OCI-LY7 (cell line): ENCODE measurements around the gene ATP6V0E2. TPM values are rescaled to one million over a fixed set of nuclear protein-coding genes. Genes with fewer than 3 reads are reported as not detected.
A peak's percentile ranks its signal among the peaks of the same experiment; 100 is the strongest.

ENCODE experiments used
- BruUV-seq: library from RNA; stranded (reverse); fragments of 400-500 nt; replicated peaks from 2 replicates; lab custom pipeline; 2021; lab: Mats Ljungman, UMichigan
- CTCF ChIA-PET: fragments of 300-600 bp; sonication (Branson Sonifier 250); formaldehyde crosslinking; loops from one replicate; lab custom pipeline; 2022; ENCODE audit warnings: antibody characterized with exemption; ENCODE audit not compliant: unreplicated experiment; lab: Charles Lee
- POLR2A ChIA-PET: fragments of 300-600 bp; sonication (Branson Sonifier 250); formaldehyde crosslinking; loops from one replicate; lab custom pipeline; 2022; ENCODE audit warnings: antibody characterized with exemption; lab: Charles Lee
- DNase-seq: peaks from one replicate; pipeline ENCODE4 v3.0.0-alpha.2; 2015; ENCODE audit warnings: low spot score
- H2AFZ ChIP-seq: fragments of 200-600 bp; sonication (generic), shearing (Covaris generic); 2 replicates; pipeline ENCODE4 v1.6.1; 2014; ENCODE audit warnings: mild to moderate bottlenecking, antibody characterized with exemption, low read length, moderate library complexity
- H3K27ac ChIP-seq: fragments of 200-600 bp; sonication (generic); 2 replicates; pipeline ENCODE4 v1.5.1; 2014; ENCODE audit warnings: mixed run types, low read depth, mild to moderate bottlenecking, moderate library complexity, low read length, inconsistent platforms; ENCODE audit not compliant: poor library complexity, severe bottlenecking
- H3K36me3 ChIP-seq: fragments of 200-600 bp; sonication (generic); 2 replicates; pipeline ENCODE4 v1.6.1; 2014; ENCODE audit warnings: mild to moderate bottlenecking, antibody characterized with exemption, low read length, moderate library complexity, mixed read lengths; ENCODE audit not compliant: insufficient read depth
- H3K4me1 ChIP-seq: fragments of 200-600 bp; sonication (generic); 2 replicates; pipeline ENCODE4 v1.5.1; 2014; ENCODE audit warnings: mild to moderate bottlenecking, low read length; ENCODE audit not compliant: insufficient read depth, poor library complexity, severe bottlenecking
- H3K4me2 ChIP-seq: fragments of 200-600 bp; sonication (generic); 2 replicates; pipeline ENCODE4 v1.6.1; 2014; ENCODE audit warnings: mild to moderate bottlenecking, low read length
- H3K4me3 ChIP-seq: fragments of 200-600 bp; sonication (generic); 2 replicates; pipeline ENCODE4 v1.5.1; 2014; ENCODE audit warnings: mild to moderate bottlenecking, low read depth, low read length; ENCODE audit not compliant: poor library complexity, severe bottlenecking
- H3K79me2 ChIP-seq: fragments of 200-600 bp; sonication (generic); 2 replicates; pipeline ENCODE4 v1.6.1; 2016; ENCODE audit warnings: low read depth, mild to moderate bottlenecking, low read length, moderate library complexity, mixed read lengths; ENCODE audit not compliant: insufficient read depth
- H3K9me2 ChIP-seq: fragments of 200-600 bp; sonication (generic); 2 replicates; pipeline ENCODE4 v1.6.1; 2016; ENCODE audit warnings: mild to moderate bottlenecking, low read length, mixed read lengths; ENCODE audit not compliant: insufficient read depth
- H3K9me3 ChIP-seq: fragments of 200-600 bp; sonication (generic); 2 replicates; pipeline ENCODE4 v1.6.1; 2014; ENCODE audit warnings: mild to moderate bottlenecking, mixed run types, low read length, mixed read lengths
- H4K20me1 ChIP-seq: fragments of 200-600 bp; sonication (generic); 2 replicates; pipeline ENCODE4 v1.6.1; 2014; ENCODE audit warnings: mild to moderate bottlenecking, antibody characterized with exemption, low read length, moderate library complexity, mixed read lengths; ENCODE audit not compliant: insufficient read depth
- EZH2phosphoT487 ChIP-seq: fragments of 200-600 bp; sonication (generic); IDR thresholded peaks from 2 replicates; pipeline ENCODE4 v1.6.1; 2018; ENCODE audit warnings: low read depth, borderline replicate concordance, mild to moderate bottlenecking, mixed run types, antibody characterized with exemption, low read length, moderate library complexity, mixed read lengths
- intact Hi-C: fragments of 100-400 bp; cut with micrococcal nuclease; formaldehyde crosslinking; loops from one replicate; pipeline ENCODE4 v1.10.0; 2022; ENCODE audit not compliant: unreplicated experiment
- total RNA-seq, 2 experiments: library from RNA; depleted of rRNA in 1 of 2; stranded (reverse); fragments of >200 nt in 1 of 2; shearing (Covaris generic) in 1 of 2; gene quantifications; 2 replicates each; pipeline ENCODE4 v1.2.3, GENCODE V29; 2014 to 2022
- TF ChIP-seq, protein P1 (sequence below): fragments of 200-600 bp; sonication (generic); conservative IDR thresholded peaks from 2 replicates; pipeline ENCODE4 v1.5.1; 2014; ENCODE audit warnings: mild to moderate bottlenecking, antibody characterized with exemption, low read length, moderate library complexity, mixed read lengths

ATP6V0E2 gene
- total RNA-seq, 2 experiments from 2014 or later: 38.6 to 48.1 TPM

DNA sequence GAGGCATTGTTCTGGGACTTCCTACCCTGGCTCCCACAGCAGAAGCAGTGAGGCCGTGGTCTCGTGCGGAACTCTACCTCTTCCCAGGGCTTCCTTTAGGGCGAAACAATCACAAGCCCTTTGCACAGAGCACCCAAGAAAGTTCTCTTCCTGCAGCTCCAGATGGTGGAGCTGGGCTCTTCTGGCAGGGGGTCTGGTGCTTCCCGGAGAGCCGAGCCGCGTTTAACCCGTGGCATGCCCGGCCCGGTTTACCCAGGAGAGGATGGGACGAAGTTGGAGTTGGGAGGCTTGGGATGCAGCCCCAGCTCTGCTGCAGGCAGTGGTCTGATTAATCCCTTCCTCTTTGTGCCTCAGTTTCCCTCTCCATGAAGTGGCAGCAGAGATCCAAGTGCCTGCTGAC, 9.0 kb upstream of the ATP6V0E2 start:
- intact Hi-C loops: loop anchor here (10.0 kb wide), 1 partner anchor 510 kb away; the partner anchor contains the start of gene ZNF775
- H2AFZ ChIP-seq: no peak overlapping the region; the same call in 1 of the 2 replicates
- no peak for DNase-seq
- no peaks in the 10 kb centered on the region for H3K9me3 ChIP-seq
- no peaks in the 10 kb centered on the region for H3K9me2 ChIP-seq
- TF ChIP-seq, protein P1, sequence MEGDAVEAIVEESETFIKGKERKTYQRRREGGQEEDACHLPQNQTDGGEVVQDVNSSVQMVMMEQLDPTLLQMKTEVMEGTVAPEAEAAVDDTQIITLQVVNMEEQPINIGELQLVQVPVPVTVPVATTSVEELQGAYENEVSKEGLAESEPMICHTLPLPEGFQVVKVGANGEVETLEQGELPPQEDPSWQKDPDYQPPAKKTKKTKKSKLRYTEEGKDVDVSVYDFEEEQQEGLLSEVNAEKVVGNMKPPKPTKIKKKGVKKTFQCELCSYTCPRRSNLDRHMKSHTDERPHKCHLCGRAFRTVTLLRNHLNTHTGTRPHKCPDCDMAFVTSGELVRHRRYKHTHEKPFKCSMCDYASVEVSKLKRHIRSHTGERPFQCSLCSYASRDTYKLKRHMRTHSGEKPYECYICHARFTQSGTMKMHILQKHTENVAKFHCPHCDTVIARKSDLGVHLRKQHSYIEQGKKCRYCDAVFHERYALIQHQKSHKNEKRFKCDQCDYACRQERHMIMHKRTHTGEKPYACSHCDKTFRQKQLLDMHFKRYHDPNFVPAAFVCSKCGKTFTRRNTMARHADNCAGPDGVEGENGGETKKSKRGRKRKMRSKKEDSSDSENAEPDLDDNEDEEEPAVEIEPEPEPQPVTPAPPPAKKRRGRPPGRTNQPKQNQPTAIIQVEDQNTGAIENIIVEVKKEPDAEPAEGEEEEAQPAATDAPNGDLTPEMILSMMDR: no peak
- no peak for TF ChIP-seq EZH2phosphoT487
- H4K20me1 ChIP-seq: no peaks in the 10 kb centered on the region
- H3K4me3 ChIP-seq: no peak overlapping the region
- no peak overlapping the region for H3K27ac ChIP-seq
- ChIA-PET POLR2A (interaction anchor here (0.9 to 1.0 kb wide), 2 partner anchors 18 to 24 kb away, joined by 3 read pairs; no protein-coding TSS in a partner anchor), CTCF (no interaction called here)
- H3K4me1 ChIP-seq: peaks cover 38% of the 10 kb centered on the region
- no peak overlapping the region for H3K4me2 ChIP-seq
- no peaks in the 10 kb centered on the region for H3K36me3 ChIP-seq
- no TSS peak for BruUV-seq
- H3K79me2 ChIP-seq: no peaks in the 10 kb centered on the region

DNA sequence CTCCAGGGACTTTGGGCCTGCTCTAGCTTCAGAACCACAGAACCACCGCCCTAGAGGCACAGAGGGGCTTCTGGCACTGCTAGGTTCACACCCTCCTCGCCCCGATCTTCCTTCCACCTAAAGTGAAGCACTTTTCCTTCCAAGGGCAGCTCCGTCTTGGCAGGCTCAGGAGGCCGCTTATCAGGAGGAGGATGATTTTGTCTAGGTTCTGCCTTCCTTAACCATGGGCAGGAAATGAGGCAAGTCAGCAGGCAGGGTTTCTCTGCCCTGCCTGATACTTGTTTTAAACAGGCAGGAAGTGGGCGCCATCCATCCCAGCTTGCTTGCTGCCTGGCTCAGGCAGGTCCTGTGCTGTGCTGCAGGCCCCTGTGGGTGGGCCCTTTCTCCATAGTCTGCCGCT, 8.3 kb upstream of the ATP6V0E2 start:
- no TSS peak for BruUV-seq
- Histone ChIP-seq H2AFZ (peak overlapping the region; percentile 83), H3K27ac (peak overlapping the region; percentile 41), H3K4me2 (peak overlapping the region; percentile 43), H3K4me3 (no peak overlapping the region), H4K20me1 (no peaks in the 10 kb centered on the region), H3K36me3 (no peaks in the 10 kb centered on the region), H3K9me3 (no peaks in the 10 kb centered on the region), H3K9me2 (no peaks in the 10 kb centered on the region), H3K4me1 (peaks cover 44% of the 10 kb centered on the region), H3K79me2 (no peaks in the 10 kb centered on the region)
- peak; percentile 75 for DNase-seq
- CTCF ChIA-PET: no interaction called here
- intact Hi-C loops: loop anchor here (10.0 kb wide), 1 partner anchor 509 kb away; the partner anchor contains the start of gene ZNF775
- POLR2A ChIA-PET: interaction anchor here (0.7 to 1.0 kb wide), 3 partner anchors 11 to 25 kb away, joined by 3 read pairs; no protein-coding TSS in a partner anchor
- no peak for TF ChIP-seq EZH2phosphoT487
- TF ChIP-seq, protein P1: no peak

DNA sequence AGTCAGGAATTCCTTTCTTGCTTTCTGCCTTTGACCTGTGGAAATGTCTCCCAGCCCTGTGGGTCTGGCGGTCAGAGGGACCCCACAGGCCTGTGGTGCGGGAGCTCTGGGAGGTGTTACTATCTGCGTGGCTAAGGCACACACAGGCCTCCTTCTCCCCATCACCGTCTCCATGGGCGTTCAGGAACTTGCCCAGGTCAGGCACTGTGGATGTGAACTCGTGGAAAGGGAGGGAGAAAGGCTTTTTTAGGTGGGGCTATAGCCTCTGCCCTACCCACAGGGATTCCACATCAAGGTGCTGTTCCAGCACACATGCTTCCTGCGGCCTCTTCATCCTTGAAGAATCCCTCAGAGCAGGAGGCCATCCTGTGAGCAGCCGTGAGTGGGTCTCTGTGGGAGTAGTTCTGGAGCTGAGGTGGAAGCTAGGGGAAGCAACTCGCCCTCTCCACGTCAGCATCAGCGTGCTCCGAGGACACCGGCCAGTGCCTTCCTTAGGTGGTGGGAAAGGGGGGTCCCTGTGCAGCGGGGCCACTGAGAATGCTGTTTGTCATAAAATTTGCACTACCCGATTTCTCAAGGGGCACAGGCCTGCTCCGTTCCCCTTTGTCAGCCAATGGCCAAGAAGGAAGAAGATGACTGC, 7.5 kb upstream of the ATP6V0E2 start:
- no peaks in the 10 kb centered on the region for H3K36me3 ChIP-seq
- H3K79me2 ChIP-seq: no peaks in the 10 kb centered on the region
- no peaks in the 10 kb centered on the region for H3K9me3 ChIP-seq
- ChIA-PET POLR2A (interaction anchor here (0.6 to 0.7 kb wide), 2 partner anchors 12 to 230 kb away, joined by 3 read pairs; no protein-coding TSS in a partner anchor), CTCF (no interaction called here)
- H3K4me2 ChIP-seq: peak overlapping the region; percentile 43; the same call in 1 of the 2 replicates
- BruUV-seq: no TSS peak
- no peaks in the 10 kb centered on the region for H3K9me2 ChIP-seq
- no peak overlapping the region for H3K4me3 ChIP-seq
- peak overlapping the region; percentile 83; the same call in 1 of the 2 replicates for H2AFZ ChIP-seq
- intact Hi-C loops: loop anchor here (10.0 kb wide), 1 partner anchor 509 kb away; the partner anchor contains the start of gene ZNF775
- peaks cover 44% of the 10 kb centered on the region for H3K4me1 ChIP-seq
- no peaks in the 10 kb centered on the region for H4K20me1 ChIP-seq
- peak overlapping the region; percentile 41 for H3K27ac ChIP-seq
- DNase-seq: no peak
- TF ChIP-seq EZH2phosphoT487: no peak
- TF ChIP-seq, protein P1: no peak
